ENCODE measurements around the gene TNS3. TPM values are rescaled to one million over a fixed set of nuclear protein-coding genes. Genes with fewer than 3 reads are reported as not detected.

Gene TNS3
- total and polyA plus RNA-seq, 10 of the 15 experiments (the other 5 are each of a cell fraction or from before 2014, with no cell fraction given) = 0.27 to 2.7 (median 0.79) TPM

GRCh38 chr7:47383696-47384445 is 198.0 kb downstream of the TNS3 start:
- no peaks in the 10 kb centered on the region for H3K79me2 ChIP-seq (ENCODE audit: control insufficient read depth, insufficient read depth, low read length)
- H3K36me3 ChIP-seq (ENCODE audit: control insufficient read depth in 2 of 2, insufficient read depth in 2 of 2, low read length in 1 of 2) = no peaks in the 10 kb centered on the region
- H2AFZ ChIP-seq (ENCODE audit: control insufficient read depth, low read depth, low read length) = no peak overlapping the region
- no peaks in the 10 kb centered on the region; the same call in 1 of the 2 replicates for H3K4me1 ChIP-seq (ENCODE audit: control insufficient read depth, insufficient read depth, low read length)
- H4K20me1 ChIP-seq (ENCODE audit: control insufficient read depth, insufficient read depth) = no peaks in the 10 kb centered on the region
- DNase-seq (ENCODE audit: low read depth, low spot score) = no peak
- H3K4me3 ChIP-seq = no peak overlapping the region
- 29% methylated on average over 10 of the region's 10 CpGs for WGBS (ENCODE audit: insufficient coverage, insufficient replicate concordance, low lambda C conversion rate, missing lambda C conversion rate)
- H3K27me3 ChIP-seq (replicated peaks in 1 of 2; ENCODE audit: control insufficient read depth in 2 of 2, insufficient read depth in 2 of 2, low read length in 1 of 2) = no peaks in the 10 kb centered on the region; a peak in 1 of 4 replicates
- POLR2A ChIA-PET = no interaction called here
- no peaks in the 10 kb centered on the region for H3K9me3 ChIP-seq (replicated peaks; ENCODE audit: control insufficient read depth, insufficient read depth, low read length)
- SMC1A ChIA-PET (ENCODE audit: uncharacterized antibody, unreplicated experiment) = no interaction called here
- no peak overlapping the region for H3K4me2 ChIP-seq (ENCODE audit: control insufficient read depth, insufficient read depth)
- no peak for FAIRE-seq
- H3K27ac ChIP-seq (ENCODE audit: control insufficient read depth, insufficient read depth) = no peak overlapping the region
- intact Hi-C loops (cut with micrococcal nuclease; ENCODE audit: unreplicated experiment) (no loop called here), in situ Hi-C loops (cut with MboI) (no loop called here)
- RAD21 ChIA-PET (ENCODE audit: unreplicated experiment) = no interaction called here
- no peak overlapping the region for H3K9ac ChIP-seq (ENCODE audit: control insufficient read depth, insufficient read depth, low read length)
- BruUV-seq (replicated peaks) = no TSS peak
- CTCF ChIA-PET = no interaction called here
- TF ChIP-seq ZNF687 (IDR thresholded peaks at IDR 0.05) (no peak), RELA (IDR thresholded peaks at IDR 0.05; ENCODE audit: borderline replicate concordance, partially characterized antibody) (no peak), BACH1 (IDR thresholded peaks at IDR 0.05; ENCODE audit: borderline replicate concordance) (no peak), ZNF384 (IDR thresholded peaks at IDR 0.05; ENCODE audit: borderline replicate concordance, low read depth, low read length) (no peak), EED (IDR thresholded peaks at IDR 0.05; ENCODE audit: low read depth) (no peak), SRF (IDR thresholded peaks at IDR 0.05; ENCODE audit: low read depth in 2 of 2, low read length in 2 of 2) (no peak), ZBED1 (IDR thresholded peaks at IDR 0.05; ENCODE audit: borderline replicate concordance) (no peak), ETV6 (conservative IDR thresholded peaks at IDR 0.05 in 1 of 2, IDR thresholded peaks at IDR 0.05 in 1 of 2; ENCODE audit: borderline replicate concordance in 1 of 2, low read depth in 1 of 2) (no peak), BCL11A (IDR thresholded peaks at IDR 0.05; ENCODE audit: low read depth, low read length) (no peak), CTCF (IDR thresholded peaks at IDR 0.05 in 2 of 3, conservative IDR thresholded peaks at IDR 0.05 in 1 of 3; ENCODE audit: control insufficient read depth in 2 of 3, extremely low read depth in 1 of 3, insufficient read depth in 1 of 3, low read depth in 3 of 3, low read length in 3 of 3) (no peak), NBN (IDR thresholded peaks at IDR 0.05) (no peak), TCF3 (IDR thresholded peaks at IDR 0.05; ENCODE audit: borderline replicate concordance, insufficient read depth, low read depth, low read length) (no peak), JUND (IDR thresholded peaks at IDR 0.05; ENCODE audit: low read depth, low read length) (no peak), IKZF1 (conservative IDR thresholded peaks at IDR 0.05) (no peak)
- no peak for ATAC-seq

Data from GM12878 (cell line).